ENCODE measurements around the gene INPPL1. TPM values are rescaled to one million over a fixed set of nuclear protein-coding genes. Genes with fewer than 3 reads are reported as not detected.

INPPL1 gene
- total RNA-seq, 1 experiment from 2014 or later = 214 TPM

DNA sequence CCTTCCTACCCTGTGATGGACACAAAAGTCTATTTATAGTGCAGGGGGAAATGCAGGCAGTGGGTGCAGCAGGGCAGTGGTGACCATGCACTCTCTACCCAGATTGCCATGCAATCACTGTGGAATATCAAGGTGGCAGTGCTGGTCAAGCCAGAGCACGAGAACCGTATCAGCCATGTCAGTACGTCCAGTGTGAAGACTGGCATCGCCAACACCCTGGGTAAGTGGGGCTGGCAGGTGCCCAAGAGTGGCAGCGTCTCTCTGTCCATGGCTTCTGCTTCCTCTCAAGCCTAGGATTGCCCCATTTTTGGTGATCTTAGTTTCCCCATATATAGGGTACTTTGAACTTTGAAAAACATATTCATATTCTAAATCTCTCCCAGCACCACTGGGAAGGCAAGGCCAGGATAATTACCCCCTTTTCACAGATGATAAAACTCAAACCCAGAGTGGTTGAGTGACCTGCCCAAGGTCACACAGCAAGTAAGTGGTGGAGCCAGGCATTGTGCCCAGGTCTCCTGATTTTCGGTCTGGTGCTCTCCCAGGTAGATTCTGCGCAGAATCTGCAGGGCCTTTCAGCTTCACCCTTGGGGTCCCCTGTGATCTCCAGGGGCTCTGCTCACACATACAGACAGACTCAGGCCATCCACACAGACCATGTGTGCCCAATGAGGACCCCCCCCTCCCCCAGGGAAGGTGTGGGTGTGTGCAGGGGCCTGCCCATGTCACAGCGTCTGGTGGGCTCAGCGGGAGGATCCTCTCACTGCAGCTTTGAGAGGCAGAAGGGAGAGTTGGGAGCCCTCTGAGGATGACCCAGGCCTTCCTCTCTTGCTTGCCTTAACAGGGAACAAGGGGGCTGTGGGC, 7.1 kb downstream of the INPPL1 start:
- no peak overlapping the region for H2AK5ac ChIP-seq (ENCODE audit: insufficient read length, low read length)
- H2BK15ac ChIP-seq (ENCODE audit: low read depth, low read length) = no peak overlapping the region
- no peak for DNase-seq
- no peak overlapping the region for H2AFZ ChIP-seq (ENCODE audit: low read length)
- Mint-ChIP-seq H3K36me3 (ENCODE audit: insufficient read depth in 1 of 3, low read depth in 3 of 3) (peaks cover 41 to 94% (median 90%) of the 10 kb centered on the region in 3 experiments; a peak in 6 of 7 replicates), H3K27me3 (ENCODE audit: low read depth) (no peaks in the 10 kb centered on the region), H3K4me1 (peaks cover 3 to 4% of the 10 kb centered on the region in 2 experiments; a peak in 3 of 4 replicates), H3K27ac (no peak overlapping the region; a peak in 1 of 7 replicates), H3K4me3 (no peak overlapping the region), H3K9me3 (no peaks in the 10 kb centered on the region)
- no peak overlapping the region for H3K27ac ChIP-seq (ENCODE audit: insufficient read length, low read depth, low read length)
- H3K14ac ChIP-seq (ENCODE audit: insufficient read depth, low read length) = no peak overlapping the region
- H2BK12ac ChIP-seq (ENCODE audit: insufficient read length, low read depth, low read length) = no peak overlapping the region
- H3K56ac ChIP-seq (ENCODE audit: insufficient read length, low read depth, low read length) = no peak overlapping the region
- WGBS (ENCODE audit: extremely low coverage, insufficient read length, low lambda C conversion rate) = no CpG with 5 or more reads among the region's 9 CpGs
- no peak overlapping the region for H3K9ac ChIP-seq (ENCODE audit: extremely low read depth, insufficient read length, low read length)
- no peak overlapping the region for H2BK5ac ChIP-seq (ENCODE audit: insufficient read length, low read length)
- H3T11ph ChIP-seq (ENCODE audit: low read length) = no peak overlapping the region
- TF ChIP-seq, protein P1, sequence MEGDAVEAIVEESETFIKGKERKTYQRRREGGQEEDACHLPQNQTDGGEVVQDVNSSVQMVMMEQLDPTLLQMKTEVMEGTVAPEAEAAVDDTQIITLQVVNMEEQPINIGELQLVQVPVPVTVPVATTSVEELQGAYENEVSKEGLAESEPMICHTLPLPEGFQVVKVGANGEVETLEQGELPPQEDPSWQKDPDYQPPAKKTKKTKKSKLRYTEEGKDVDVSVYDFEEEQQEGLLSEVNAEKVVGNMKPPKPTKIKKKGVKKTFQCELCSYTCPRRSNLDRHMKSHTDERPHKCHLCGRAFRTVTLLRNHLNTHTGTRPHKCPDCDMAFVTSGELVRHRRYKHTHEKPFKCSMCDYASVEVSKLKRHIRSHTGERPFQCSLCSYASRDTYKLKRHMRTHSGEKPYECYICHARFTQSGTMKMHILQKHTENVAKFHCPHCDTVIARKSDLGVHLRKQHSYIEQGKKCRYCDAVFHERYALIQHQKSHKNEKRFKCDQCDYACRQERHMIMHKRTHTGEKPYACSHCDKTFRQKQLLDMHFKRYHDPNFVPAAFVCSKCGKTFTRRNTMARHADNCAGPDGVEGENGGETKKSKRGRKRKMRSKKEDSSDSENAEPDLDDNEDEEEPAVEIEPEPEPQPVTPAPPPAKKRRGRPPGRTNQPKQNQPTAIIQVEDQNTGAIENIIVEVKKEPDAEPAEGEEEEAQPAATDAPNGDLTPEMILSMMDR (conservative IDR thresholded peaks at IDR 0.05) = no peak
- no peaks in the 10 kb centered on the region for H3K4me1 ChIP-seq (ENCODE audit: insufficient read depth, low read length)
- no peaks in the 10 kb centered on the region for H3K79me1 ChIP-seq (ENCODE audit: insufficient read depth, low read depth, low read length, poor library complexity, severe bottlenecking)
- no peak overlapping the region for H4K5ac ChIP-seq (ENCODE audit: insufficient read length, low read depth, low read length)
- H4K91ac ChIP-seq (ENCODE audit: insufficient read length, low read depth, low read length) = no peak overlapping the region
- no peak overlapping the region for H3K23ac ChIP-seq (ENCODE audit: insufficient read length, low read depth, low read length)
- no peak overlapping the region for H3K18ac ChIP-seq (ENCODE audit: insufficient read length, low read depth, low read length)
- H3K27me3 ChIP-seq (ENCODE audit: insufficient read depth, low read length) = no peaks in the 10 kb centered on the region
- no peak overlapping the region for H3K4me2 ChIP-seq (ENCODE audit: insufficient read depth, insufficient read length, low read length)
- no peak overlapping the region for H3K4ac ChIP-seq (ENCODE audit: low read depth, low read length)
- no peak overlapping the region for H2BK120ac ChIP-seq (ENCODE audit: low read depth, low read length, poor library complexity, severe bottlenecking)
- H3K9me3 ChIP-seq (ENCODE audit: control insufficient read depth, low read depth, low read length) = no peaks in the 10 kb centered on the region
- H4K20me1 ChIP-seq (ENCODE audit: control insufficient read depth, insufficient read depth, insufficient read length) = peaks cover 2% of the 10 kb centered on the region
- no peaks in the 10 kb centered on the region for H3K79me2 ChIP-seq (ENCODE audit: insufficient read depth, low read length)
- no peaks in the 10 kb centered on the region for H3K23me2 ChIP-seq (ENCODE audit: insufficient read length, low read depth, low read length, poor library complexity, severe bottlenecking)
- no peak overlapping the region for H4K8ac ChIP-seq (replicated peaks; ENCODE audit: insufficient read length, low read depth, low read length)
- H2BK20ac ChIP-seq (ENCODE audit: low read depth, low read length, poor library complexity, severe bottlenecking) = no peak overlapping the region
